Muscle layer of colon (tissue), 2 donors: ENCODE measurements around the gene FHL1.
A peak's percentile ranks its signal among the peaks of the same experiment; 100 is the strongest.

Experiments used
- H3K27ac ChIP-seq: one replicate; pipeline ENCODE4 v1.7.0; 2013; ENCODE audit warnings: low read depth, mild to moderate bottlenecking, low read length, moderate library complexity
- H3K27me3 ChIP-seq, 2 donors: one replicate each; pipeline ENCODE4 v1.7.0; 2013; ENCODE audit warnings: low read length in 2 of 2, mild to moderate bottlenecking in 2 of 2; ENCODE audit not compliant: insufficient read depth in 2 of 2, control insufficient read depth in 1 of 2
- H3K36me3 ChIP-seq: one replicate; pipeline ENCODE4 v1.7.0; 2013; ENCODE audit warnings: mild to moderate bottlenecking, low read length; ENCODE audit not compliant: insufficient read depth
- H3K4me1 ChIP-seq: one replicate; pipeline ENCODE4 v1.7.0; 2013; ENCODE audit warnings: mild to moderate bottlenecking, low read length; ENCODE audit not compliant: insufficient read depth
- H3K4me3 ChIP-seq, 2 donors: one replicate each; pipeline ENCODE4 v1.7.0; 2013; ENCODE audit warnings: low read length in 2 of 2, low read depth in 1 of 2, mild to moderate bottlenecking in 1 of 2, moderate library complexity in 1 of 2
- H3K9ac ChIP-seq: one replicate; pipeline ENCODE4 v1.7.0; 2013; ENCODE audit warnings: low read length
- H3K9me3 ChIP-seq: one replicate; pipeline ENCODE4 v1.7.0; 2013; ENCODE audit warnings: mild to moderate bottlenecking, low read length
- donor health status: abdominal sarcoma.
- donor health status: Adenocarcinoma of cecum.

Gene FHL1

DNA sequence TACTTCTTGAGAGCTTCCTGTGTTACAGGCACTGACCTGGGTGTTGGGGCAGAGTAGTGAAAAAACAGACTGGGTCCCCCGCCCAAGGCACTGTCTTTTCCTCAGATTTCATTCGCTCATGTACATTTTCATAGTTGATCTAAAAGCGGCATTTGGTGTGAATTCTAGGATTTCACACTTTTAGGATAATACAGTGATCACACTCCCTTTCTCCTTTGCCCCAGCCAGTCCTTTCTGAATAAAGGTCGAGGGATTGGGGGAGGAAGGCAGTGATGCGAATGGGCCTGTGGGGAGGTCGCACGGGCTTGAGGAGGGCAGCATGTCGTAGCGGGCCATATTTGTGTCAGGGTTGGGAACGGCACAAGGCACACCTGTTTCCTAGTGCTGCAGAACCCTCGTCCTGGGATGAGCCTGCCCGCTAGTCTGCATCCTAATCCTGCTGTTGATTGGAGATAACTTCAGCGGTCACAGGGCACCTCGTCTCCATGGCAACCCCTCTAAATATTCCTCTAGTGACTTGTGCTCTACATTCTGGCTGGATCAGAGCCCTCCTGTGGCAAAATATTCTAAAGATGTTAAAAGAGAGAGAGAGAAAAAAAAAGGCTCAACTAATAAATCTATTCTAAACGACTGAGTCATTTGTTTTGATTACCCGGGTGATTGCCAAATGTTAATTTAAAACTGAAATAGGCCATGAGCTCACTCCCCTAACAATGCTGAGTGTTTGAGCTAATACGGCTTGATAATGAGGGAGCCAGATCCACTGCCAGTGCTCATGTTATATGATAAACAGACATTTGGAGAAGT is 21.8 kb downstream of the FHL1 start:
- Histone ChIP-seq H3K27me3 (no peaks in the 10 kb centered on the region), H3K4me3 (peak overlapping the region in 1 of 2 donors; percentile 4), H3K36me3 (peaks cover 3% of the 10 kb centered on the region), H3K9me3 (no peaks in the 10 kb centered on the region), H3K4me1 (peaks cover 55% of the 10 kb centered on the region), H3K27ac (peak overlapping the region; percentile 63), H3K9ac (peak overlapping the region; percentile 55)

DNA sequence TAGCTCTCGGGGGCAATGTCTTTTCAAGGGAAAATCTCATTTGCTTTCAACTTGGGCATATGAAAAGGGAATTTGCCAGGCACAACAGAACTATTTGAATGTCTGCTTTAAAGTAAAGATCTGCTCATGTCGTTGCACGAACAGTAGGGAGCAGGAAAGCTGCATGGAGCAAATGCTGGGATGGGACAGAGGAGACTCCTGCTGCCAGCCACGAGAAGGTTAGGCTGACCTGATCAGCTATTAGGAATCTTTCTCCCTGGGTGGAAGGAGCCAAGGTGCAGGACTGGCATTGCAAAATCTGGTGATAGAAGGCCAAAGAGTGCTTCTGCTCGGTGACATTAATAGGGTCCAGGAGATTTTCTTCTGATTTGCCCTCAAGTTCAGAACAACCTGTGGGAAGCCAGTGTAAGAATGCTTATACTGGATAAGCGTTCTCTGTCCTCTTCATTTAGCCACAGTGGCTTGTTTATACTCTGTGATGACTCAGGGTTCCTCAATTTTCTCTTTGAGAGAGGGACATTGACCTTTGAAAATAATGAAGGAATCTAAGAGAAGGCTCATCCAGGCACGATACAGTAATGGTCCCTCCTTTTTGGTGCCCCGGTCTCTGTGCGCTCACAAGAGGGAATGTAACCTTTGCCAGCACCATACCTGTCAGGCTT is 22.9 kb downstream of the FHL1 start:
- no peaks in the 10 kb centered on the region for H3K27me3 ChIP-seq
- peak overlapping the region; percentile 24 for H3K27ac ChIP-seq
- peak overlapping the region in 1 of 2 donors; percentile 4 for H3K4me3 ChIP-seq
- H3K36me3 ChIP-seq = peaks cover 3% of the 10 kb centered on the region
- H3K9me3 ChIP-seq = no peaks in the 10 kb centered on the region
- peak overlapping the region; percentile 55 for H3K9ac ChIP-seq
- peaks cover 66% of the 10 kb centered on the region for H3K4me1 ChIP-seq

DNA sequence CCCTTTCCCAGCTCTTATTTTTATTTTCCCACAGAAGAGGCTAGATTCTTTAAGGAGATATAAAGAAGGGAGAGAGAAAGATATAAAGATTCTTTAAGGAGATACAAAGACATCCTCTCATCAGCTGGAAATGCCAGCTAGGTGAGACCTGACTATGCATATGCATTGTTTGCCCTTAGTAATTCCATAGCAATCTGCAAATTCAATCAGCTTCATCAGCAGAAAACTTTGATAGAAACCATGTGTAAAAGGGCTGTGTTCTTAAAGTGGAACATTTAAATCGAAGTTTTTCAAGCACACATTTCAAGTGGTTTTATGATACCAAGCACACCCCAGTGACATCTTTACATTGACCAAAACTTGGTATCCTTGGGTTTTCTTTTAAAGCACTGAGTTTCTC is 24.1 kb downstream of the FHL1 start:
- Histone ChIP-seq H3K4me3 (no peak overlapping the region), H3K36me3 (peaks cover 3% of the 10 kb centered on the region), H3K27ac (peak overlapping the region; percentile 24), H3K4me1 (peaks cover 72% of the 10 kb centered on the region), H3K27me3 (no peaks in the 10 kb centered on the region), H3K9ac (no peak overlapping the region), H3K9me3 (no peaks in the 10 kb centered on the region)

DNA sequence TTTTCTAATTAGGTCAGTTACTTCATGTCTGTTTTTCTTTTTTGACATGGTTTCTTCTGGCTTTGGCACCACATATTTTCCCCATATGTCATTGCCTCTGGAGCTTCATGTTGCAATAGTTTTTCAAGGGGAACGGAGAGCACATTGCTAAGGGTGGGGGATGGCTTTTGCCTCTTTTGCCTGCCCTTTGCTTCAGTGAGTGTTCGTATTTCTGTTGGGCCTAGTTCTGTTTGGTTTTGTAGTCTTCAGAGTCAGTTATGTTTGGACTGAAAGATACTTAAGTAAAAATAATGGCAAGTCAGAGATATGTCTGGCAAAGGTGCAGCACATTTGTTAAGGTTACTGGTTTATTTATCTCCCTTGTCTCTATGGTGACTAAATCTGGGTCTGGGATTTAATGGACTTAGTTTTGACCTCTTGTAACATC is 29.1 kb downstream of the FHL1 start:
- H3K9me3 ChIP-seq = no peaks in the 10 kb centered on the region
- H3K9ac ChIP-seq = no peak overlapping the region
- no peak overlapping the region for H3K4me3 ChIP-seq
- H3K27me3 ChIP-seq = no peaks in the 10 kb centered on the region
- H3K27ac ChIP-seq = peak overlapping the region; percentile 63
- H3K36me3 ChIP-seq = peaks cover 3% of the 10 kb centered on the region
- peaks cover 59% of the 10 kb centered on the region for H3K4me1 ChIP-seq

DNA sequence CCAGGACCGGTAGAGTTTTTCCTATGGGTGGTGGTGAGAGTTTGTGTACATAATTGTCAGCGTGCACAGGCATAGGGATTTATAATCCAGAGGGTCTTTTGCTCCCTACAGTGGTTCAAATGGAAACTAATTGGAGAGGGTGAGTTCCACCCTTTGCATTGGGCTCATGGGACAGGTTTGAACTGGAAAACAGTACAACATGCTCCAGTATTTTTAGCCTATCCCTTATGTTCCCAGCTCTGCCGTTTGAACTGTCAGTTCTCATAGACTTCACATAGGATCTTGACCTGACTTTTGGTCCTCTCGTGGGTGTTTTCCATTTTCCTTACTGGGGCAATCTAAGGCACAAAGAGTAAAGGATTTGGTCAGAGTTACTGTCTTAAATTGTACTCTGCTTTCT is 31.8 kb downstream of the FHL1 start:
- H3K36me3 ChIP-seq = no peaks in the 10 kb centered on the region
- peaks cover 62% of the 10 kb centered on the region for H3K4me1 ChIP-seq
- no peak overlapping the region for H3K4me3 ChIP-seq
- H3K27ac ChIP-seq = peak overlapping the region; percentile 39
- no peaks in the 10 kb centered on the region for H3K9me3 ChIP-seq
- H3K9ac ChIP-seq = no peak overlapping the region
- H3K27me3 ChIP-seq = peaks cover 0 to 4% of the 10 kb centered on the region in 2 donors

DNA sequence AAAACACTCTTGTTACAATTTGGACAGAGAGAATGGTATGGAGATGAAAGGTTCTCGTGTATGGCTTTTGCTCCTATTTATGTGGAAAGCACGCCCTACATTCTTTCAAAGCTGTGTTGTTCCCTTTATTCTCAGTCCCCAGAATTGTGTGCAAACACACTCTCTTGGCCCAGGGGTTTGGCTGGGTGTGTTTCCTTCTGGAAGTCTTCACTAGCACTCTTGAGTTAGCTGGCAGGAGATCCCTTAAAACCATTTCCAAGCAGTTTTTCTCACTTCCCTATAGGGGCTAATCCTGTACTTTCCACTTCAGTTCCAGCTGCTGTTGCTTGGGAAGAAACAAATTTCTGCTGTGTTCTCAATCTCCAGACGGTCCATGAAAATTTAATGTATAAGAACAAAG is 35.1 kb downstream of the FHL1 start:
- Histone ChIP-seq H3K27me3 (peaks cover 4 to 11% of the 10 kb centered on the region in 2 donors), H3K9ac (no peak overlapping the region), H3K9me3 (no peaks in the 10 kb centered on the region), H3K36me3 (no peaks in the 10 kb centered on the region), H3K4me3 (no peak overlapping the region), H3K4me1 (peaks cover 44% of the 10 kb centered on the region), H3K27ac (no peak overlapping the region)

- H3K27me3 ChIP-seq = peaks cover 4 to 11% of the 10 kb centered on the region in 2 donors
These were observed 35.8 kb downstream of the FHL1 start for GRCh38 chrX:136183172-136183571.

DNA sequence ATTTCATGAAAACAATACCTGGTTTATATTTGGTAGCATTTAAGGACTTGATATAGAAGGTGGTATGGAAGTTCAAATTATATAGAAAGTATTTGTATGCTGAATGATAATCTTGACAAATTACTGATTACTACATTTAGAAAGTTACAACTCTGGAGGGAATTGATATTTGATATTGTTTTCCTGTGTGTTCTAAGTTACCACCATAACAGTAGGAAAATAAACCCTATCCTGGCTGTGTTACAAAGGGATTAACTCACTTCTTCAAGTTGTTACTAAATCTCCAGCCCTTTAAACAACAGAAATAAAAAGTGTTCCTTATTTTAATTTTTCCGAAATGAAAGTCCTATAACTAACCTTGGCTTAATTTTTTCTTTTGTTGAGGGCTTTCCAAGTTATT is 36.6 kb downstream of the FHL1 start:
- peaks cover 38% of the 10 kb centered on the region for H3K4me1 ChIP-seq
- H3K27ac ChIP-seq = no peak overlapping the region
- H3K36me3 ChIP-seq = no peaks in the 10 kb centered on the region
- no peak overlapping the region for H3K9ac ChIP-seq
- peaks cover 4 to 11% of the 10 kb centered on the region in 2 donors for H3K27me3 ChIP-seq
- no peak overlapping the region for H3K4me3 ChIP-seq
- no peaks in the 10 kb centered on the region for H3K9me3 ChIP-seq

More at GRCh38 chrX:136183172-136183571, 35.8 kb downstream of the FHL1 start:
- no peaks in the 10 kb centered on the region for H3K9me3 ChIP-seq
- H3K27ac ChIP-seq = no peak overlapping the region
- H3K4me1 ChIP-seq = peaks cover 39% of the 10 kb centered on the region
- H3K9ac ChIP-seq = no peak overlapping the region
- H3K36me3 ChIP-seq = no peaks in the 10 kb centered on the region
- H3K4me3 ChIP-seq = no peak overlapping the region

- peaks cover 4 to 11% of the 10 kb centered on the region in 2 donors for H3K27me3 ChIP-seq
- H3K4me3 ChIP-seq = no peak overlapping the region
- no peak overlapping the region for H3K9ac ChIP-seq
- H3K4me1 ChIP-seq = peaks cover 37% of the 10 kb centered on the region
- H3K27ac ChIP-seq = peak overlapping the region; percentile 43
- H3K36me3 ChIP-seq = no peaks in the 10 kb centered on the region
- H3K9me3 ChIP-seq = no peaks in the 10 kb centered on the region
These were observed 38.2 kb downstream of the FHL1 start for GRCh38 chrX:136185401-136186022.

DNA sequence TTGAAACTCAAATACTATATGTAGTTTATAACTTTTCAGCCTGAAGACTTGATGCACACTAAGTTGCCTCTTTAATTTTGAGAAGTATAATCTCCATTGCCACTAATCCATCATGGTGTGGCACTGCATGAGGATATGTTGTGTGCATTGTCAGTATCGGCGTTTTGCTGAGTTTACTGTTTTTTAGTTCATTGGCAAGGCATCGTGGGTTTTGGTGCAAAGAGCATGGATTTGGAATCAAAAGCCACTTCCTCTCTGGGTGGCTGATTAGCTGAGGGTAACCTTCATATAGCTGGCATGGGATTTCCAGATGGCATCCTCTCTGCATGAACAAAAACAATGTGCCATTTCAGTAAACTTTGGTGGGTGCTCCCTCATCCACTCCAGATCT is 38.7 kb downstream of the FHL1 start:
- Histone ChIP-seq H3K36me3 (no peaks in the 10 kb centered on the region), H3K27ac (no peak overlapping the region), H3K4me3 (no peak overlapping the region), H3K9me3 (no peaks in the 10 kb centered on the region), H3K27me3 (peaks cover 4 to 11% of the 10 kb centered on the region in 2 donors), H3K4me1 (peaks cover 42% of the 10 kb centered on the region), H3K9ac (no peak overlapping the region)

DNA sequence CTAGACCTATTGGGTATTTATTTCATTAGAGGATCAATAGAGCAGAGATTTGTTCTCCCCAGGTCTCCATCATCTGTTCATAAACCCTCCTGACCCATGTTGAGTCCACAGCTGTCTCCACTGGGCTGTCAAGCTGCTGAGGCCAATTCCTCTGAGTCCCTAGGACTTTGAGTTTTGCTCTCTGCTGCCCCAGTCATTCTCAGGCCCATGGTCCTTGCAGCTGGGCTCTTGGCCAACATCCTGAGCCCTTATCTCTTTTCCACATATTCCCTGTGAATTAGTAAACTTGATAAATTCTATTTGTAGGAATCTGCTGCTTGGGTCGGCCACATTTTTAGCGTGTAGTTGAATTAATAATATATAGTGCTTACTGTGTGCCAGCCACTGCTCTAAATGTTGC is 41.9 kb downstream of the FHL1 start:
- Histone ChIP-seq H3K27me3 (peaks cover 4 to 7% of the 10 kb centered on the region in 2 donors), H3K4me3 (no peak overlapping the region), H3K9me3 (no peaks in the 10 kb centered on the region), H3K27ac (peak overlapping the region; percentile 48), H3K4me1 (peaks cover 60% of the 10 kb centered on the region), H3K36me3 (no peaks in the 10 kb centered on the region), H3K9ac (no peak overlapping the region)
